HEK293 (cell line): ENCODE results near the gene KCNIP4.

ENCODE experiments used
- CTCF ChIA-PET: fragments of 350-600 bp; formaldehyde crosslinking; extraction: SDS; loops from one replicate; lab custom pipeline; 2021; ENCODE audit warnings: antibody characterized with exemption; lab: Yijun Ruan, JAX
- POLR2A ChIA-PET: fragments of 300-600 bp; formaldehyde crosslinking; extraction: SDS; loops from one replicate; lab custom pipeline; 2020; ENCODE audit warnings: antibody characterized with exemption, inconsistent platforms; lab: Yijun Ruan, JAX
- H3K27ac ChIP-seq: fragments of 200-500 bp; sonication (Bioruptor generic); 2 replicates; pipeline ENCODE4 v1.5.1; 2014; ENCODE audit warnings: low read depth, low read length, control low read depth, inconsistent platforms; ENCODE audit errors: extremely low read depth
- H3K36me3 ChIP-seq, 2 experiments: fragments of 200-500 bp in 1 of 2; sonication (Bioruptor generic) in 1 of 2; 1 replicate in 1 of 2; 2 replicates in 1 of 2; pipeline ENCODE4 v1.5.1; 2014 to 2017; ENCODE audit warnings: inconsistent platforms in 2 of 2, low read length in 2 of 2; ENCODE audit not compliant: control insufficient read depth in 2 of 2, insufficient read depth in 1 of 2
- H3K4me1 ChIP-seq: fragments of 200-500 bp; sonication (Bioruptor generic); 2 replicates; pipeline ENCODE4 v1.5.1; 2014; ENCODE audit warnings: mild to moderate bottlenecking, low read length, inconsistent platforms; ENCODE audit not compliant: control insufficient read depth, insufficient read depth
- H3K4me3 ChIP-seq: 2 replicates; pipeline ENCODE4 v1.5.1; 2011; ENCODE audit warnings: low read depth, mild to moderate bottlenecking, control low read depth, low read length, moderate library complexity
- H3K9me3 ChIP-seq: fragments of 200-500 bp; sonication (Bioruptor generic); 2 replicates; pipeline ENCODE4 v1.5.1; 2014; ENCODE audit warnings: low read depth, low read length, inconsistent platforms; ENCODE audit not compliant: control insufficient read depth, insufficient read depth
- BCL11A ChIP-seq: fragments of 450-650 bp; formaldehyde crosslinking; IDR thresholded peaks from 2 replicates; pipeline ENCODE4 v1.5.1; 2016; ENCODE audit warnings: low read depth, missing biosample characterization, missing genetic modification characterization
- FEZF1 ChIP-seq: fragments of 450-650 bp; formaldehyde crosslinking; IDR thresholded peaks from 2 replicates; pipeline ENCODE4 v1.5.1; 2016; ENCODE audit warnings: missing biosample characterization, missing genetic modification characterization
- OVOL3 ChIP-seq: fragments of 450-650 bp; formaldehyde crosslinking; IDR thresholded peaks from 2 replicates; pipeline ENCODE4 v1.5.1; 2016; ENCODE audit warnings: missing biosample characterization, missing genetic modification characterization
- TRIM28 ChIP-seq: IDR thresholded peaks from 2 replicates; pipeline ENCODE4 v1.6.1; 2011; ENCODE audit warnings: low read length, control low read depth, borderline replicate concordance
- YY1 ChIP-seq: fragments of 450-650 bp; formaldehyde crosslinking; IDR thresholded peaks from 2 replicates; pipeline ENCODE4 v1.5.1; 2018; ENCODE audit warnings: missing biosample characterization, missing genetic modification characterization
- ZBTB26 ChIP-seq: fragments of 450-650 bp; formaldehyde crosslinking; optimal IDR thresholded peaks from 2 replicates; pipeline ENCODE3; 2016; ENCODE audit warnings: missing biosample characterization, mild to moderate bottlenecking, missing genetic modification characterization
- ZNF274 ChIP-seq, 2 experiments: fragments of 200-500 bp in 1 of 2; fragments of 450-650 bp in 1 of 2; sonication (Bioruptor generic) in 1 of 2; formaldehyde crosslinking in 1 of 2; IDR thresholded peaks; 2 replicates each; pipeline versions ENCODE4 v1.5.1 to v1.6.1; 2014 to 2016; ENCODE audit warnings: borderline replicate concordance in 1 of 2, inconsistent platforms in 1 of 2, low read length in 1 of 2, missing biosample characterization in 1 of 2, missing genetic modification characterization in 1 of 2
- ZNF292 ChIP-seq: fragments of 450-650 bp; formaldehyde crosslinking; IDR thresholded peaks from 2 replicates; pipeline ENCODE4 v1.5.1; 2016; ENCODE audit warnings: low read depth, missing biosample characterization, missing genetic modification characterization, borderline replicate concordance
- ZNF324 ChIP-seq: fragments of 450-650 bp; formaldehyde crosslinking; IDR thresholded peaks from 2 replicates; pipeline ENCODE4 v1.5.1; 2016; ENCODE audit warnings: missing biosample characterization, missing genetic modification characterization
- ZNF354C ChIP-seq: fragments of 450-650 bp; formaldehyde crosslinking; IDR thresholded peaks from 2 replicates; pipeline ENCODE4 v1.5.1; 2016; ENCODE audit warnings: missing biosample characterization, missing genetic modification characterization, low read depth, borderline replicate concordance
- ZNF416 ChIP-seq: fragments of 450-650 bp; formaldehyde crosslinking; IDR thresholded peaks from 2 replicates; pipeline ENCODE4 v1.5.1; 2016; ENCODE audit warnings: missing biosample characterization, missing genetic modification characterization
- ZNF423 ChIP-seq: fragments of 450-650 bp; formaldehyde crosslinking; IDR thresholded peaks from 2 replicates; pipeline ENCODE4 v1.5.1; 2016; ENCODE audit warnings: missing biosample characterization, missing genetic modification characterization
- ZNF473 ChIP-seq: fragments of 450-650 bp; formaldehyde crosslinking; IDR thresholded peaks from 2 replicates; pipeline ENCODE4 v1.5.1; 2017; ENCODE audit warnings: missing biosample characterization, missing genetic modification characterization
- ZNF548 ChIP-seq: fragments of 450-650 bp; formaldehyde crosslinking; IDR thresholded peaks from 2 replicates; pipeline ENCODE4 v1.5.1; 2016; ENCODE audit warnings: missing biosample characterization, missing genetic modification characterization
- ZNF549 ChIP-seq: fragments of 450-650 bp; IDR thresholded peaks from 2 replicates; pipeline ENCODE4 v1.5.1; 2018; ENCODE audit warnings: missing biosample characterization, missing genetic modification characterization, mild to moderate bottlenecking, inconsistent platforms, moderate library complexity
- ZNF560 ChIP-seq: fragments of 450-650 bp; formaldehyde crosslinking; IDR thresholded peaks from 2 replicates; pipeline ENCODE4 v1.5.1; 2017; ENCODE audit warnings: missing biosample characterization, missing genetic modification characterization, borderline replicate concordance
- ZNF561 ChIP-seq: fragments of 450-650 bp; IDR thresholded peaks from 2 replicates; pipeline ENCODE4 v1.5.1; 2018; ENCODE audit warnings: missing biosample characterization, missing genetic modification characterization, borderline replicate concordance
- ZNF580 ChIP-seq: fragments of 450-650 bp; formaldehyde crosslinking; IDR thresholded peaks from 2 replicates; pipeline ENCODE4 v1.5.1; 2016; ENCODE audit warnings: missing biosample characterization, missing genetic modification characterization
- ZNF621 ChIP-seq: fragments of 450-650 bp; formaldehyde crosslinking; IDR thresholded peaks from 2 replicates; pipeline ENCODE4 v1.5.1; 2017; ENCODE audit warnings: missing biosample characterization, missing genetic modification characterization
- ZNF629 ChIP-seq: fragments of 450-650 bp; formaldehyde crosslinking; IDR thresholded peaks from 2 replicates; pipeline ENCODE4 v1.5.1; 2017; ENCODE audit warnings: missing biosample characterization, missing genetic modification characterization
- ZNF664 ChIP-seq: fragments of 450-650 bp; formaldehyde crosslinking; IDR thresholded peaks from 2 replicates; pipeline ENCODE4 v1.5.1; 2016; ENCODE audit warnings: missing biosample characterization, missing genetic modification characterization
- ZNF692 ChIP-seq: fragments of 450-650 bp; formaldehyde crosslinking; IDR thresholded peaks from 2 replicates; pipeline ENCODE4 v1.5.1; 2016; ENCODE audit warnings: missing biosample characterization, missing genetic modification characterization
- ZNF768 ChIP-seq: fragments of 450-650 bp; formaldehyde crosslinking; IDR thresholded peaks from 2 replicates; pipeline ENCODE4 v1.5.1; 2018; ENCODE audit warnings: missing biosample characterization, mild to moderate bottlenecking, missing genetic modification characterization
- ZNF777 ChIP-seq: fragments of 450-650 bp; formaldehyde crosslinking; IDR thresholded peaks from 2 replicates; pipeline ENCODE4 v1.5.1; 2017; ENCODE audit warnings: missing biosample characterization, missing genetic modification characterization, borderline replicate concordance
- ZSCAN23 ChIP-seq: fragments of 450-650 bp; formaldehyde crosslinking; IDR thresholded peaks from 2 replicates; pipeline ENCODE4 v1.5.1; 2016; ENCODE audit warnings: missing biosample characterization, missing genetic modification characterization
- ZXDB ChIP-seq: fragments of 450-650 bp; formaldehyde crosslinking; IDR thresholded peaks from 2 replicates; pipeline ENCODE4 v1.5.1; 2016; ENCODE audit warnings: missing biosample characterization, missing genetic modification characterization

The KCNIP4 gene

GRCh38 chr4:21986307-21986706, 37.7 kb upstream of the KCNIP4 start:
- H3K4me1 ChIP-seq, result no peaks in the 10 kb centered on the region

GRCh38 chr4:21982087-21982486, 33.5 kb upstream of the KCNIP4 start:
- H3K36me3 ChIP-seq, result no peaks in the 10 kb centered on the region
- no peaks in the 10 kb centered on the region for H3K4me1 ChIP-seq
- no peak overlapping the region for H3K27ac ChIP-seq
- ChIA-PET CTCF (no interaction called here), POLR2A (no interaction called here)
- no peak overlapping the region for H3K4me3 ChIP-seq
- no peaks in the 10 kb centered on the region for H3K9me3 ChIP-seq
- TF ChIP-seq OVOL3 (tag by site-specific recombination), result no peak
- no peak for TF ChIP-seq ZNF692
- TF ChIP-seq ZNF324 (tag by site-specific recombination), result no peak
- TF ChIP-seq YY1 (tag by site-specific recombination), result no peak
- no peak for TF ChIP-seq ZNF580 (tag by site-specific recombination)
- TF ChIP-seq TRIM28, result no peak
- TF ChIP-seq FEZF1 (tag by site-specific recombination), result no peak
- no peak for TF ChIP-seq ZNF560 (tag by site-specific recombination)
- TF ChIP-seq ZNF664 (tag by site-specific recombination), result no peak
- no peak for TF ChIP-seq ZBTB26 (tag by site-specific recombination)
- TF ChIP-seq ZNF629 (tag by site-specific recombination), result no peak
- no peak for TF ChIP-seq BCL11A (tag by site-specific recombination)
- TF ChIP-seq ZNF354C (tag by site-specific recombination), result no peak
- TF ChIP-seq ZNF423 (tag by site-specific recombination), result no peak
- no peak for TF ChIP-seq ZNF292
- TF ChIP-seq ZNF473, result no peak
- TF ChIP-seq ZNF274 (IDR thresholded peaks at IDR 0.05; ENCODE audit: low read length), result no peak
- no peak for TF ChIP-seq ZNF274 (tag by site-specific recombination; IDR thresholded peaks at IDR 0.05; ENCODE audit: borderline replicate concordance)
- TF ChIP-seq, all 188 proteins: peak for 0

More at GRCh38 chr4:21986307-21986706, 37.7 kb upstream of the KCNIP4 start:
- Histone ChIP-seq H3K4me3 (no peak overlapping the region), H3K27ac (no peak overlapping the region), H3K9me3 (no peaks in the 10 kb centered on the region), H3K36me3 (no peaks in the 10 kb centered on the region)
- ChIA-PET CTCF (no interaction called here), POLR2A (no interaction called here)
- TF ChIP-seq ZNF416 (tag by site-specific recombination), result no peak
- no peak for TF ChIP-seq ZXDB

- Histone ChIP-seq H3K9me3 (no peaks in the 10 kb centered on the region), H3K27ac (no peak overlapping the region), H3K4me1 (no peaks in the 10 kb centered on the region), H3K36me3 (no peaks in the 10 kb centered on the region), H3K4me3 (no peak overlapping the region)
- ChIA-PET POLR2A (no interaction called here), CTCF (no interaction called here)
- no peak for TF ChIP-seq ZNF548 (tag by site-specific recombination)
- TF ChIP-seq FEZF1 (tag by site-specific recombination), result no peak
- TF ChIP-seq ZNF621 (tag by site-specific recombination), result no peak
- TF ChIP-seq ZNF777, result no peak
- TF ChIP-seq ZNF549 (tag by site-specific recombination), result no peak
- TF ChIP-seq ZNF560 (tag by site-specific recombination), result no peak
- TF ChIP-seq ZNF768 (tag by site-specific recombination), result no peak
- TF ChIP-seq ZNF561, result no peak
- TF ChIP-seq ZSCAN23 (tag by site-specific recombination), result no peak
These were observed 30.6 kb upstream of the KCNIP4 start for GRCh38 chr4:21979196-21979595.
